ENCODE results near the gene PDE4D. TPM values are rescaled to one million over a fixed set of nuclear protein-coding genes. Genes with fewer than 3 reads are reported as not detected.

Gene PDE4D
- polyA plus RNA-seq, 4 donors, result 19.4 to 35.9 (median 23.1) TPM

GRCh38 chr5:59040024-59040803 is 853.3 kb downstream of the PDE4D start:
- DNase-seq (ENCODE audit: low read depth in 4 of 4, low spot score in 2 of 4), result no peak

- peak in 1 of 4 donors; percentile 61 for DNase-seq (ENCODE audit: low read depth in 4 of 4, low spot score in 2 of 4)
Observed at GRCh38 chr5:59039296-59040023, 854.1 kb downstream of the PDE4D start.

GRCh38 chr5:59038798-59039295 is 854.7 kb downstream of the PDE4D start:
- no peak for DNase-seq (ENCODE audit: low read depth in 4 of 4, low spot score in 2 of 4)

- DNase-seq (ENCODE audit: low read depth in 4 of 4, low spot score in 2 of 4), result no peak
Observed at GRCh38 chr5:59037941-59038797, 855.4 kb downstream of the PDE4D start.

GRCh38 chr5:59037453-59037852 is 856.1 kb downstream of the PDE4D start:
- no peak for DNase-seq (ENCODE audit: low read depth in 4 of 4, low spot score in 2 of 4)

GRCh38 chr5:59037041-59037440 is 856.5 kb downstream of the PDE4D start:
- no peak for DNase-seq (ENCODE audit: low read depth in 4 of 4, low spot score in 2 of 4)

GRCh38 chr5:59036274-59036961 is 857.1 kb downstream of the PDE4D start:
- DNase-seq (ENCODE audit: low read depth in 4 of 4, low spot score in 2 of 4), result no peak

GRCh38 chr5:59035681-59036080 is 857.8 kb downstream of the PDE4D start:
- DNase-seq (ENCODE audit: low read depth in 4 of 4, low spot score in 2 of 4), result no peak

- no peak for DNase-seq (ENCODE audit: low read depth in 4 of 4, low spot score in 2 of 4)
Observed at GRCh38 chr5:59034498-59035186, 858.9 kb downstream of the PDE4D start.

- DNase-seq (ENCODE audit: low read depth in 4 of 4, low spot score in 2 of 4), result no peak
Observed at GRCh38 chr5:59027145-59027907, 866.2 kb downstream of the PDE4D start.

- DNase-seq (ENCODE audit: low read depth in 4 of 4, low spot score in 2 of 4), result no peak
Observed at GRCh38 chr5:59025734-59026133, 867.8 kb downstream of the PDE4D start.

- no peak for DNase-seq (ENCODE audit: low read depth in 4 of 4, low spot score in 2 of 4)
Observed at GRCh38 chr5:59021837-59022514, 871.5 kb downstream of the PDE4D start.

GRCh38 chr5:59021286-59021673 is 872.2 kb downstream of the PDE4D start:
- DNase-seq (ENCODE audit: low read depth in 4 of 4, low spot score in 2 of 4), result peak in 3 of 4 donors; percentile 55 to 63 (median 61)

GRCh38 chr5:59020611-59021285 is 872.8 kb downstream of the PDE4D start:
- no peak for DNase-seq (ENCODE audit: low read depth in 4 of 4, low spot score in 2 of 4)

GRCh38 chr5:59019078-59019477 is 874.4 kb downstream of the PDE4D start:
- DNase-seq (ENCODE audit: low read depth in 4 of 4, low spot score in 2 of 4), result no peak

GRCh38 chr5:59016925-59017324 is 876.6 kb downstream of the PDE4D start:
- DNase-seq (ENCODE audit: low read depth in 4 of 4, low spot score in 2 of 4), result no peak

- no peak for DNase-seq (ENCODE audit: low read depth in 4 of 4, low spot score in 2 of 4)
Observed at GRCh38 chr5:59008816-59009473, 884.6 kb downstream of the PDE4D start.

All from left renal cortex interstitium (tissue), 4 donors.